GM12878 (cell line): ENCODE results near the gene OR2C3. TPM values are rescaled to one million over a fixed set of nuclear protein-coding genes. Genes with fewer than 3 reads are reported as not detected.
A peak's percentile ranks its signal among the peaks of the same experiment; 100 is the strongest.

ENCODE experiments used
- ATAC-seq: fragments of 200-7000 bp; cut with Tn5 transposase; 3 replicates; pipeline ENCODE4 v1.9.1; 2020; ENCODE audit warnings: mild to moderate bottlenecking, moderate library complexity
- BruUV-seq: library from RNA; stranded (reverse); fragments of 400-500 nt; replicated peaks from 2 replicates; lab custom pipeline; 2021; lab: Mats Ljungman, UMichigan
- CTCF ChIA-PET: fragments of 300-600 bp; sonication (Branson Sonifier 250); formaldehyde crosslinking; extraction: SDS; loops from one replicate; lab custom pipeline; 2021; ENCODE audit warnings: inconsistent platforms; lab: Yijun Ruan, JAX
- POLR2A ChIA-PET: fragments of 350-600 bp; formaldehyde crosslinking; extraction: SDS; loops from one replicate; lab custom pipeline; 2021; ENCODE audit warnings: inconsistent platforms; lab: Charles Lee
- RAD21 ChIA-PET: fragments of 300-600 bp; sonication (Branson Sonifier 250); formaldehyde crosslinking; loops from one replicate; lab custom pipeline; 2023; ENCODE audit warnings: antibody characterized with exemption; ENCODE audit not compliant: unreplicated experiment; lab: Charles Lee
- SMC1A ChIA-PET: fragments of 300-600 bp; sonication (Branson Sonifier 250); formaldehyde crosslinking; loops from one replicate; lab custom pipeline; 2023; ENCODE audit not compliant: unreplicated experiment, uncharacterized antibody; lab: Charles Lee
- DNase-seq: peaks from one replicate; pipeline ENCODE4 v3.0.0-alpha.2; 2011; ENCODE audit warnings: low read depth, low spot score
- FAIRE-seq: peaks from 3 replicates; lab custom pipeline; 2011; peaks lifted over from hg19 to GRCh38; lab: Jason Lieb, UNC
- H2AFZ ChIP-seq: 2 replicates; pipeline ENCODE4 v1.6.0; 2011; ENCODE audit warnings: low read depth, low read length, control low read depth; ENCODE audit not compliant: control insufficient read depth
- H3K27ac ChIP-seq: 2 replicates; pipeline ENCODE4 v1.5.1; 2011; ENCODE audit warnings: control low read depth; ENCODE audit not compliant: control insufficient read depth, insufficient read depth
- H3K27me3 ChIP-seq, 2 experiments: replicated peaks in 1 of 2; 2 replicates each; pipeline versions ENCODE4 v1.6.0 to v1.6.1; 2011; ENCODE audit warnings: low read length in 1 of 2; ENCODE audit not compliant: control insufficient read depth in 2 of 2, insufficient read depth in 2 of 2
- H3K36me3 ChIP-seq, 2 experiments: 2 replicates each; pipeline ENCODE4 v1.5.1; 2011; ENCODE audit warnings: low read length in 1 of 2; ENCODE audit not compliant: control insufficient read depth in 2 of 2, insufficient read depth in 2 of 2
- H3K4me1 ChIP-seq: 2 replicates; pipeline ENCODE4 v1.6.1; 2011; ENCODE audit warnings: mild to moderate bottlenecking, low read length, moderate library complexity, mixed read lengths; ENCODE audit not compliant: control insufficient read depth, insufficient read depth
- H3K4me2 ChIP-seq: 2 replicates; pipeline ENCODE4 v1.6.0; 2011; ENCODE audit warnings: control low read depth; ENCODE audit not compliant: control insufficient read depth, insufficient read depth
- H3K4me3 ChIP-seq: fragments of 200-600 bp; sonication (generic); 2 replicates; pipeline ENCODE4 v1.5.1; 2016
- H3K79me2 ChIP-seq: 2 replicates; pipeline ENCODE4 v1.6.0; 2011; ENCODE audit warnings: low read length; ENCODE audit not compliant: control insufficient read depth, insufficient read depth
- H3K9ac ChIP-seq: 2 replicates; pipeline ENCODE4 v1.8.0; 2011; ENCODE audit warnings: low read length, control low read depth, mixed read lengths; ENCODE audit not compliant: control insufficient read depth, insufficient read depth
- H3K9me3 ChIP-seq: replicated peaks from 3 replicates; pipeline ENCODE4 v1.5.1; 2011; ENCODE audit warnings: mild to moderate bottlenecking, low read length; ENCODE audit not compliant: control insufficient read depth, insufficient read depth
- H4K20me1 ChIP-seq: 2 replicates; pipeline ENCODE4 v1.6.0; 2011; ENCODE audit not compliant: control insufficient read depth, insufficient read depth
- ESRRA ChIP-seq: IDR thresholded peaks from 2 replicates; pipeline ENCODE4 v1.6.1; 2012; ENCODE audit warnings: mild to moderate bottlenecking, low read length, improper control_type of control experiment
- RAD21 ChIP-seq: IDR thresholded peaks from 2 replicates; pipeline ENCODE4 v1.6.1; 2011; ENCODE audit warnings: mild to moderate bottlenecking, low read depth, low read length, moderate library complexity; ENCODE audit not compliant: insufficient read depth
- SMC3 ChIP-seq: IDR thresholded peaks from 2 replicates; pipeline ENCODE4 v1.6.1; 2011; ENCODE audit warnings: low read length, improper control_type of control experiment, borderline replicate concordance
- STAT3 ChIP-seq: IDR thresholded peaks from 2 replicates; pipeline ENCODE4 v1.6.1; 2011; ENCODE audit warnings: low read depth, low read length, improper control_type of control experiment
- WGBS: methylation state at CpG from one replicate; pipeline ENCODE4 v1.1.6; 2016; ENCODE audit warnings: low lambda C conversion rate; ENCODE audit not compliant: insufficient replicate concordance, insufficient coverage; ENCODE audit errors: missing lambda C conversion rate; 5-methylcytosine and 5-hydroxymethylcytosine counted together
- in situ Hi-C: fragments of 300-500 bp; cut with MboI; formaldehyde crosslinking; loops from 9 replicates; pipeline ENCODE4 v1.14.3; 2018; ENCODE audit warnings: mixed read lengths
- intact Hi-C: fragments of 100-400 bp; cut with micrococcal nuclease; formaldehyde crosslinking; loops from one replicate; pipeline ENCODE4 v1.14.2; 2022; ENCODE audit not compliant: unreplicated experiment
- polyA plus RNA-seq, 11 experiments: library from polyadenylated mRNA; depleted of rRNA in 4 of 11; unstranded in 6 of 11; stranded (reverse) in 5 of 11; fragments of >200 nt; fragmentation: Nextera tagmentation in 4 of 11; fragmentation: Illumina TruSeq in 1 of 11; extraction: Ambion mirVana in 4 of 11; extraction: Trizol in 1 of 11; gene quantifications; 1 replicate in 1 of 11; 2 replicates in 10 of 11; pipeline versions ENCODE4 v1.2.1 to v1.2.3, GENCODE V29; 2011 to 2016; ENCODE audit warnings: inconsistent platforms in 2 of 11, missing spikeins in 2 of 11, low read depth in 1 of 11
- total RNA-seq, 4 experiments: library from RNA; depleted of rRNA in 3 of 4; stranded (reverse); fragments of >200 nt in 3 of 4; fragmentation: Illumina TruSeq in 1 of 4; extraction: Trizol in 1 of 4; gene quantifications; 2 replicates each; pipeline versions ENCODE4 v1.2.1 to v1.2.3, GENCODE V29; 2013 to 2021
- TF ChIP-seq, protein P1 (sequence below): fragments of 450-650 bp; IDR thresholded peaks from 2 replicates; pipeline ENCODE4 v1.6.1; 2017; ENCODE audit warnings: mild to moderate bottlenecking, moderate library complexity
- TF ChIP-seq, protein P2 (sequence below), 3 experiments: IDR thresholded peaks in 2 of 3; conservative IDR thresholded peaks in 1 of 3; 2 replicates each; pipeline ENCODE4 v1.5.1; 2011; ENCODE audit warnings: low read depth in 3 of 3, low read length in 3 of 3, mild to moderate bottlenecking in 3 of 3, control low read depth in 2 of 3, moderate library complexity in 2 of 3, inconsistent platforms in 1 of 3, mixed read lengths in 1 of 3; ENCODE audit not compliant: control insufficient read depth in 2 of 3, insufficient read depth in 1 of 3; ENCODE audit errors: extremely low read depth in 1 of 3

Gene OR2C3
- total and polyA plus RNA-seq, 10 of the 15 experiments (the other 5 are each of a cell fraction or from before 2014, with no cell fraction given), result not detected

DNA sequence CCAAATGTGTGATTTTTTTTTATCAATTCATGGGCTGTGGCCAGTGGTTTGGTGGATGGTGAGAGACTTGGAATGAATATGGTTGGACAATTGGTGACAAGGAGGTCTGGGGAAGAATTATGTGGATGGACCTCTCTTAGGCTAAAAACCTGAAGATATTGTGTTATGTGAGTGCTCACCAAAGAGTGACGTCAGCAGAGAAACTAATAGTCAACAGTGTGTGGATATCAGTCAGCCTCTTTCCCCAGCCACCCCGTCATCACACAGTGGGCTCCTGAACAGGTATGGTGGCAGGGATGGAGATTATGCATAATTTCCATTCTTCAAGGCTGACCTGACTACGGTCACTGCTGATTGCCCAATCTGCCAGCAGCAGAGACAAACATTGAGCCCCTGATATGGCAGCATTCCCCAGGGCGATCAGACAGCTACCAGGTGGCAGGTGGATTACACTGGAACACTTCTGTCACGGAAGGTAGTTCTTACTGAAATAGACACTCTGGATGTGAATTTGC, 42.8 kb upstream of the OR2C3 start (continued):
- TF ChIP-seq, protein P1, sequence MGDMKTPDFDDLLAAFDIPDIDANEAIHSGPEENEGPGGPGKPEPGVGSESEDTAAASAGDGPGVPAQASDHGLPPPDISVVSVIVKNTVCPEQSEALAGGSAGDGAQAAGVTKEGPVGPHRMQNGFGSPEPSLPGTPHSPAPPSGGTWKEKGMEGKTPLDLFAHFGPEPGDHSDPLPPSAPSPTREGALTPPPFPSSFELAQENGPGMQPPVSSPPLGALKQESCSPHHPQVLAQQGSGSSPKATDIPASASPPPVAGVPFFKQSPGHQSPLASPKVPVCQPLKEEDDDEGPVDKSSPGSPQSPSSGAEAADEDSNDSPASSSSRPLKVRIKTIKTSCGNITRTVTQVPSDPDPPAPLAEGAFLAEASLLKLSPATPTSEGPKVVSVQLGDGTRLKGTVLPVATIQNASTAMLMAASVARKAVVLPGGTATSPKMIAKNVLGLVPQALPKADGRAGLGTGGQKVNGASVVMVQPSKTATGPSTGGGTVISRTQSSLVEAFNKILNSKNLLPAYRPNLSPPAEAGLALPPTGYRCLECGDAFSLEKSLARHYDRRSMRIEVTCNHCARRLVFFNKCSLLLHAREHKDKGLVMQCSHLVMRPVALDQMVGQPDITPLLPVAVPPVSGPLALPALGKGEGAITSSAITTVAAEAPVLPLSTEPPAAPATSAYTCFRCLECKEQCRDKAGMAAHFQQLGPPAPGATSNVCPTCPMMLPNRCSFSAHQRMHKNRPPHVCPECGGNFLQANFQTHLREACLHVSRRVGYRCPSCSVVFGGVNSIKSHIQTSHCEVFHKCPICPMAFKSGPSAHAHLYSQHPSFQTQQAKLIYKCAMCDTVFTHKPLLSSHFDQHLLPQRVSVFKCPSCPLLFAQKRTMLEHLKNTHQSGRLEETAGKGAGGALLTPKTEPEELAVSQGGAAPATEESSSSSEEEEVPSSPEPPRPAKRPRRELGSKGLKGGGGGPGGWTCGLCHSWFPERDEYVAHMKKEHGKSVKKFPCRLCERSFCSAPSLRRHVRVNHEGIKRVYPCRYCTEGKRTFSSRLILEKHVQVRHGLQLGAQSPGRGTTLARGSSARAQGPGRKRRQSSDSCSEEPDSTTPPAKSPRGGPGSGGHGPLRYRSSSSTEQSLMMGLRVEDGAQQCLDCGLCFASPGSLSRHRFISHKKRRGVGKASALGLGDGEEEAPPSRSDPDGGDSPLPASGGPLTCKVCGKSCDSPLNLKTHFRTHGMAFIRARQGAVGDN, result no peak
- TF ChIP-seq STAT3, result no peak

DNA sequence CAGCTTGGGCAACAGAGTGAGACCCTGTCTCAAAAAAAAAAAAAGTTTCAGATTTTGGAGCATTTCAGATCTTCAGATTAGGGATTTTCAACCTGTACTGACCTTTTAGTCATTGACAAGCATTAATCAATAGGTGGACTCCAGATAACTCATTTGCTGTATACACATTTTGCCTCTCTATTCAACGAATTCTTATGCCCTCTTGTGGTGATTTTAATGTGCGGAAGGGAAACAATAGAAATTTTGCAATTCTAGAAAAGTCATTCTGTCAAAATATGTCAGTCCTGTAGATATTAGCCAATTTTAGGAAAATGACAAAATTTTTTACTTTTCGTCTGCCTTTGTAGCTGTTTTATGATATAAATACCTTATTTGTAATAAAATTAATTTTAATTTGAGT, 40.3 kb upstream of the OR2C3 start:
- no peak overlapping the region for H3K4me2 ChIP-seq
- no peak for FAIRE-seq

More for the DNA sequence above, 40.3 kb upstream of the OR2C3 start:
- no peaks in the 10 kb centered on the region; a peak in 2 of 4 replicates for H3K27me3 ChIP-seq
- H4K20me1 ChIP-seq, result no peaks in the 10 kb centered on the region
- H3K36me3 ChIP-seq, result no peaks in the 10 kb centered on the region
- no peaks in the 10 kb centered on the region for H3K4me1 ChIP-seq
- intact Hi-C loops (loop anchor here (1.0 kb wide), 2 partner anchors 186 to 204 kb away; no protein-coding TSS in a partner anchor), in situ Hi-C loops (loop anchor here (5.0 kb wide), 1 partner anchor 189 kb away; no protein-coding TSS in a partner anchor)
- ATAC-seq (peak; percentile 63), DNase-seq (no peak)
- WGBS, result 0% methylated on average over 3 of the region's 3 CpGs
- ChIA-PET CTCF (interaction anchor here (0.8 to 1.4 kb wide), 5 partner anchors 9 to 202 kb away, joined by 3 to 6 read pairs (median 4); no protein-coding TSS in a partner anchor), SMC1A (interaction anchor here (1.0 to 1.3 kb wide), 3 partner anchors 9 to 364 kb away, joined by 3 read pairs; no protein-coding TSS in a partner anchor), RAD21 (interaction anchor here (1.0 kb wide), 1 partner anchor 186 kb away, joined by 3 read pairs; no protein-coding TSS in a partner anchor), POLR2A (no interaction called here)
- TF ChIP-seq, protein P2, sequence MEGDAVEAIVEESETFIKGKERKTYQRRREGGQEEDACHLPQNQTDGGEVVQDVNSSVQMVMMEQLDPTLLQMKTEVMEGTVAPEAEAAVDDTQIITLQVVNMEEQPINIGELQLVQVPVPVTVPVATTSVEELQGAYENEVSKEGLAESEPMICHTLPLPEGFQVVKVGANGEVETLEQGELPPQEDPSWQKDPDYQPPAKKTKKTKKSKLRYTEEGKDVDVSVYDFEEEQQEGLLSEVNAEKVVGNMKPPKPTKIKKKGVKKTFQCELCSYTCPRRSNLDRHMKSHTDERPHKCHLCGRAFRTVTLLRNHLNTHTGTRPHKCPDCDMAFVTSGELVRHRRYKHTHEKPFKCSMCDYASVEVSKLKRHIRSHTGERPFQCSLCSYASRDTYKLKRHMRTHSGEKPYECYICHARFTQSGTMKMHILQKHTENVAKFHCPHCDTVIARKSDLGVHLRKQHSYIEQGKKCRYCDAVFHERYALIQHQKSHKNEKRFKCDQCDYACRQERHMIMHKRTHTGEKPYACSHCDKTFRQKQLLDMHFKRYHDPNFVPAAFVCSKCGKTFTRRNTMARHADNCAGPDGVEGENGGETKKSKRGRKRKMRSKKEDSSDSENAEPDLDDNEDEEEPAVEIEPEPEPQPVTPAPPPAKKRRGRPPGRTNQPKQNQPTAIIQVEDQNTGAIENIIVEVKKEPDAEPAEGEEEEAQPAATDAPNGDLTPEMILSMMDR (IDR thresholded peaks at IDR 0.05 in 2 of 3, conservative IDR thresholded peaks at IDR 0.05 in 1 of 3; ENCODE audit: control insufficient read depth in 2 of 3, extremely low read depth in 1 of 3, insufficient read depth in 1 of 3, low read depth in 3 of 3, low read length in 3 of 3), result peak; percentile 39 to 57 (median 48)
- peak; percentile 56 for TF ChIP-seq RAD21
- TF ChIP-seq ESRRA, result no peak
- TF ChIP-seq SMC3, result peak; percentile 50; the same call in 1 of the 2 replicates
- H3K4me3 ChIP-seq, result no peak overlapping the region
- H2AFZ ChIP-seq, result no peak overlapping the region
- H3K9ac ChIP-seq, result no peak overlapping the region
- no peaks in the 10 kb centered on the region for H3K9me3 ChIP-seq
- BruUV-seq, result no TSS peak
- H3K79me2 ChIP-seq, result no peaks in the 10 kb centered on the region
- H3K27ac ChIP-seq, result no peak overlapping the region
